Umbilical cord (tissue), 2 donors: Measurements from ENCODE around the gene ATOSB. TPM values are rescaled to one million over a fixed set of nuclear protein-coding genes. Genes with fewer than 3 reads are reported as not detected.
"Not testable (repeated sequence)": the region's sequence is repeated elsewhere in the genome, so short reads cannot be mapped to it uniquely, and the experiment has no call there.

Source experiments
- DNase-seq: peaks from one replicate; pipeline ENCODE4 v3.0.0-alpha.2; 2015; ENCODE audit warnings: low spot score
- total RNA-seq: library from RNA; depleted of rRNA; stranded (reverse); fragments of >200 nt; gene quantifications from one replicate; pipeline ENCODE4 v1.2.3, GENCODE V29; 2014; ENCODE audit warnings: low replicate concordance; ENCODE audit not compliant: insufficient read depth

The ATOSB gene
- total RNA-seq, result 10.8 TPM

- DNase-seq, result peak; percentile 99
Observed at GRCh38 chr9:35115680-35116538, at the start of gene ATOSB. ATOSB (minus strand) TSS chr9:35115862; CDS start chr9:35108274, 7,588 bp downstream.

- no peak for DNase-seq
Observed at GRCh38 chr9:35164711-35165110, 49.0 kb upstream of the ATOSB start.

GRCh38 chr9:35163413-35163812, 47.8 kb upstream of the ATOSB start:
- no peak for DNase-seq

- no peak for DNase-seq
Observed at GRCh38 chr9:35162605-35163315, 47.1 kb upstream of the ATOSB start.

GRCh38 chr9:35161713-35162604, 46.3 kb upstream of the ATOSB start, which contains the start of gene UNC13B:
UNC13B (plus strand) TSS chr9:35162009; CDS start chr9:35162284, 275 bp downstream.
- DNase-seq, result peak; percentile 96

- DNase-seq, result no peak
Observed at GRCh38 chr9:35158501-35159280, 43.0 kb upstream of the ATOSB start.

- DNase-seq, result not testable (repeated sequence)
Observed at GRCh38 chr9:35157836-35158235, 42.2 kb upstream of the ATOSB start.

- no peak for DNase-seq
Observed at GRCh38 chr9:35156781-35157180, 41.1 kb upstream of the ATOSB start.

- no peak for DNase-seq
Observed at GRCh38 chr9:35152926-35153325, 37.3 kb upstream of the ATOSB start.

GRCh38 chr9:35147941-35148563, 32.4 kb upstream of the ATOSB start:
- DNase-seq, result not testable (repeated sequence)

- no peak for DNase-seq
Observed at GRCh38 chr9:35142037-35142436, 26.4 kb upstream of the ATOSB start.

GRCh38 chr9:35140093-35140492, 24.4 kb upstream of the ATOSB start:
- DNase-seq, result no peak

- peak; percentile 9 for DNase-seq
Observed at GRCh38 chr9:35136866-35137265, 21.2 kb upstream of the ATOSB start.

GRCh38 chr9:35135988-35136387, 20.3 kb upstream of the ATOSB start:
- no peak for DNase-seq

- DNase-seq, result no peak
Observed at GRCh38 chr9:35134920-35135319, 19.3 kb upstream of the ATOSB start.

- peak; percentile 98 for DNase-seq
Observed at GRCh38 chr9:35116898-35117551, 1.4 kb upstream of the ATOSB start.

- DNase-seq, result no peak
Observed at GRCh38 chr9:35116539-35116897, 856 bp upstream of the ATOSB start.

- peak; percentile 73 for DNase-seq
Observed at GRCh38 chr9:35114840-35115628, 628 bp downstream of the ATOSB start.
